Measurements from ENCODE around the gene EHD4. TPM values are rescaled to one million over a fixed set of nuclear protein-coding genes. Genes with fewer than 3 reads are reported as not detected.

EHD4 gene
- total and polyA plus RNA-seq, 9 of the 15 experiments (the other 6 are each of a cell fraction or from before 2014, with no cell fraction given), result 0.89 to 10.3 (median 6.4) TPM

DNA sequence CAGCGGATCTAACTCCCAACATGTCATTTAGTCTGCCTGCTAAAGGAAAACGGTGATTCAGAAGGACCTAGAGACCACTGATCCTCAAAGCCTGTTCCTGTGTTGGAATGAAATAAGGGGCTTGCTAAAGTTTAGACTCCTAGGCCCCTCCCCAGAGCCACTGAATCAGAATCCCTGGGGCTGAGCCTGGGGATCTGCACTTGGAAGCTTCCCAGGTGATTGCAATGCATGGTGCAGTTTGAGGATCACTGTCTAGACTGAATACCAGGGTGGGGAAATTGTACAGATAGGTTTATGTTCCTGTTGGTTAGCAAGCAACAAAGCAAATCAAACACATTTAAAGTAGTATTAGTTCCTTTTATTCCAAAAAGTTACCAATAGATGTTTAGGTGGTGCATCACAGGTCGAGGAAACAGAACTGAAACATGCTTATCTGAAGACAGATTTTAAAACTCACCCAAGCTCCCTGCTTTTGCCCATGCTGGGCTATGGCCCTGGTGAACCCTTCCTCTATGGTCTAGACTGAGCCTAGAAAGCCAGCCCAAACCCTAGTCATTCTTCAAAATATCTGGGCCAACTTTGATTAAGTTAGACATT, 48.9 kb downstream of the EHD4 start (continued):
- no peak for TF ChIP-seq PATZ1 (CRISPR knock-in tag; IDR thresholded peaks at IDR 0.05; ENCODE audit: borderline replicate concordance)

DNA sequence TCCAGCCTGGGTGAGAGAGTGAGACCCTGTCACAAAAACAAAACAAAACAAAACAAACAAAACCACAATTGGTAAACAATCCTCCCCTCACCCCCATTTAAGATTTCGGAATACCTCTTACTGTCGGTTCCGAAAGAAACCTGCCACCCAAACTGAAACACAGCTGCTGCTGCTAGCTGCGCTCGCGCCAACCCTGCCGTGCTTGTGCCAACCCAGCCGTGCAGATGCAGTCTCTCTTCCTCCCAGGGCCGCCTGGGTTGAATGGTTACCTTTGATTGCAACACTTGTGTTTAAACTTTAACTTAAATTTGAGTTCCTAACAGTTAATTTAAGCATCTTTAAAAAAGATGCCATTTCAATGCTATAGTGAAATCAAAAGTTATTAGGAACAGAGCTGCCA, 50.0 kb downstream of the EHD4 start:
- in situ Hi-C loops (cut with MboI) (no loop called here), intact Hi-C loops (cut with micrococcal nuclease) (no loop called here)
- BruUV-seq (replicated peaks), result no TSS peak
- Histone ChIP-seq H3K4me3 (no peak overlapping the region), H3K9ac (ENCODE audit: insufficient read depth in 1 of 2, low read depth in 2 of 2, low read length in 2 of 2) (no peak overlapping the region), H3K9me3 (replicated peaks; ENCODE audit: control insufficient read depth, insufficient read depth, low read depth, low read length) (no peaks in the 10 kb centered on the region), H3K4me1 (replicated peaks in 1 of 2; ENCODE audit: control insufficient read depth in 2 of 2, insufficient read depth in 2 of 2, low read length in 2 of 2) (peaks cover 8 to 11% of the 10 kb centered on the region in 2 experiments; a peak in 4 of 5 replicates), H3K79me2 (ENCODE audit: control insufficient read depth, insufficient read depth, low read length) (no peaks in the 10 kb centered on the region), H3K36me3 (ENCODE audit: control insufficient read depth, insufficient read depth, low read length) (peaks cover 11% of the 10 kb centered on the region; the same call in 1 of the 3 replicates), H2AFZ (ENCODE audit: low read depth, low read length) (no peak overlapping the region), H3K4me2 (ENCODE audit: insufficient read depth, low read length) (no peak overlapping the region), H4K20me1 (replicated peaks; ENCODE audit: control insufficient read depth, insufficient read depth, low read length) (no peaks in the 10 kb centered on the region), H3K27me3 (ENCODE audit: control insufficient read depth in 2 of 2, insufficient read depth in 2 of 2, low read length in 2 of 2) (no peaks in the 10 kb centered on the region), H3K27ac (ENCODE audit: extremely low read depth, low read depth, low read length) (no peak overlapping the region), H3K9me1 (ENCODE audit: control insufficient read depth, insufficient read depth, low read length) (no peaks in the 10 kb centered on the region)
- ChIA-PET POLR2A (no interaction called here), CTCF (ENCODE audit: low intra/inter-chr PET ratio) (no interaction called here)
- WGBS (ENCODE audit: insufficient coverage, low coverage, missing lambda C conversion rate), result 84% methylated on average over 9 of the region's 9 CpGs
- ATAC-seq, result no peak
- no peak for FAIRE-seq
- DNase-seq (ENCODE audit: extremely low read depth in 1 of 4, low spot score in 3 of 4), result no peak
- TF ChIP-seq NEUROD1 (IDR thresholded peaks at IDR 0.05; ENCODE audit: borderline replicate concordance, low read depth, low read length, partially characterized antibody), result no peak
- no peak for TF ChIP-seq EP400 (IDR thresholded peaks at IDR 0.05)
- TF ChIP-seq NCOA1 (IDR thresholded peaks at IDR 0.05; ENCODE audit: low read depth), result no peak
- TF ChIP-seq CCNT2 (IDR thresholded peaks at IDR 0.05; ENCODE audit: borderline replicate concordance, extremely low read depth, insufficient read length, low read depth, low read length), result no peak
- no peak for TF ChIP-seq DACH1 (IDR thresholded peaks at IDR 0.05; ENCODE audit: partially characterized antibody)
- no peak for TF ChIP-seq FOS (IDR thresholded peaks at IDR 0.05; ENCODE audit: extremely low read depth, insufficient read length)
- no peak for TF ChIP-seq CSDE1 (IDR thresholded peaks at IDR 0.05)
- no peak for TF ChIP-seq TRIM25 (IDR thresholded peaks at IDR 0.05; ENCODE audit: borderline replicate concordance)
- no peak for TF ChIP-seq HOXB6 (CRISPR knock-in tag; IDR thresholded peaks at IDR 0.05; ENCODE audit: borderline replicate concordance)
- TF ChIP-seq ELF4 (CRISPR knock-in tag; IDR thresholded peaks at IDR 0.05), result no peak
- TF ChIP-seq NFATC3 (IDR thresholded peaks at IDR 0.05), result no peak
- no peak for TF ChIP-seq PHF8 (IDR thresholded peaks at IDR 0.05; ENCODE audit: borderline replicate concordance, low read length)
- TF ChIP-seq ETS1 (conservative IDR thresholded peaks at IDR 0.05; ENCODE audit: control insufficient read depth, low read depth, low read length), result no peak
- no peak for TF ChIP-seq ZNF696 (CRISPR knock-in tag; conservative IDR thresholded peaks at IDR 0.05)

Measured in K562 (cell line).